Activated CD8-positive, alpha-beta memory T cell treated with anti-CD3 and anti-CD28 coated beads for 36 hours (primary cell): Measurements from ENCODE around the gene ZNF532. TPM values are rescaled to one million over a fixed set of nuclear protein-coding genes. Genes with fewer than 3 reads are reported as not detected.
"Not testable (repeated sequence)": the region's sequence is repeated elsewhere in the genome, so short reads cannot be mapped to it uniquely, and the experiment has no call there.

ENCODE experiments used
- CTCF ChIA-PET: fragments of 350-600 bp; sonication (Branson Sonifier 250); formaldehyde crosslinking; loops from one replicate; lab custom pipeline; 2021; ENCODE audit warnings: antibody characterized with exemption; lab: Charles Lee
- POLR2A ChIA-PET: fragments of 350-600 bp; sonication (Branson Sonifier 250); formaldehyde crosslinking; loops from one replicate; lab custom pipeline; 2021; ENCODE audit warnings: antibody characterized with exemption; lab: Charles Lee
- total RNA-seq, 2 experiments: library from RNA; stranded (reverse); gene quantifications; one replicate each; pipeline ENCODE4 v1.2.3, GENCODE V29; 2021

Gene ZNF532
- total RNA-seq, 2 experiments from 2014 or later: 2.6 to 4.2 TPM

GRCh38 chr18:58894930-58895329 lies 30.3 kb downstream of the ZNF532 start:
- ChIA-PET POLR2A (no interaction called here), CTCF (no interaction called here)

GRCh38 chr18:58895385-58895784 lies 30.7 kb downstream of the ZNF532 start:
- ChIA-PET POLR2A (no interaction called here), CTCF (no interaction called here)

- ChIA-PET CTCF (no interaction called here), POLR2A (no interaction called here)
These were observed 31.6 kb downstream of the ZNF532 start for GRCh38 chr18:58896268-58896667.

- CTCF ChIA-PET: interaction anchor here (0.6 kb wide), 1 partner anchor 665 kb away, joined by 3 read pairs; no protein-coding TSS in a partner anchor
- POLR2A ChIA-PET: no interaction called here
These were observed 32.2 kb downstream of the ZNF532 start for GRCh38 chr18:58896734-58897508.

- ChIA-PET POLR2A (no interaction called here), CTCF (no interaction called here)
These were observed 33.5 kb downstream of the ZNF532 start for GRCh38 chr18:58898010-58898799.

- ChIA-PET CTCF (interaction anchor here (0.5 to 0.6 kb wide), 2 partner anchors 12 to 24 kb away, joined by 3 to 4 read pairs; no protein-coding TSS in a partner anchor), POLR2A (no interaction called here)
These were observed 35.5 kb downstream of the ZNF532 start for GRCh38 chr18:58900015-58900649.

GRCh38 chr18:58901143-58901542 lies 36.5 kb downstream of the ZNF532 start:
- CTCF ChIA-PET: no interaction called here
- POLR2A ChIA-PET: no interaction called here

- CTCF ChIA-PET: no interaction called here
- POLR2A ChIA-PET: no interaction called here
These were observed 37.1 kb downstream of the ZNF532 start for GRCh38 chr18:58901783-58902182.

GRCh38 chr18:58902961-58903360 lies 38.3 kb downstream of the ZNF532 start:
- ChIA-PET CTCF (no interaction called here), POLR2A (no interaction called here)

GRCh38 chr18:58903533-58903932 lies 38.9 kb downstream of the ZNF532 start:
- CTCF ChIA-PET: no interaction called here
- POLR2A ChIA-PET: no interaction called here

GRCh38 chr18:58905777-58906428 lies 41.2 kb downstream of the ZNF532 start:
- CTCF ChIA-PET: no interaction called here
- POLR2A ChIA-PET: no interaction called here

GRCh38 chr18:58908006-58908405 lies 43.3 kb downstream of the ZNF532 start:
- ChIA-PET POLR2A (no interaction called here), CTCF (no interaction called here)

GRCh38 chr18:58909521-58909920 lies 44.8 kb downstream of the ZNF532 start:
- ChIA-PET POLR2A (no interaction called here), CTCF (no interaction called here)

- POLR2A ChIA-PET: no interaction called here
These were observed 46.6 kb downstream of the ZNF532 start for GRCh38 chr18:58911241-58911640.

GRCh38 chr18:58911766-58912165 lies 47.1 kb downstream of the ZNF532 start:
- POLR2A ChIA-PET: no interaction called here
- CTCF ChIA-PET: interaction anchor here (0.9 kb wide), 1 partner anchor 12 kb away, joined by 3 read pairs; no protein-coding TSS in a partner anchor

More at GRCh38 chr18:58911241-58911640, 46.6 kb downstream of the ZNF532 start:
- CTCF ChIA-PET: interaction anchor here (0.9 kb wide), 1 partner anchor 11 kb away, joined by 3 read pairs; no protein-coding TSS in a partner anchor

- ChIA-PET POLR2A (no interaction called here), CTCF (no interaction called here)
These were observed 50.5 kb downstream of the ZNF532 start for GRCh38 chr18:58915006-58915799.

GRCh38 chr18:58915995-58916394 lies 51.3 kb downstream of the ZNF532 start:
- POLR2A ChIA-PET: no interaction called here
- CTCF ChIA-PET: no interaction called here

GRCh38 chr18:58919934-58920333 lies 55.3 kb downstream of the ZNF532 start:
- CTCF ChIA-PET, POLR2A ChIA-PET: not testable (repeated sequence)

GRCh38 chr18:58922995-58923394 lies 58.3 kb downstream of the ZNF532 start:
- CTCF ChIA-PET: no interaction called here
- POLR2A ChIA-PET: no interaction called here
